LNCaP clone FGC (cell line): ENCODE data around the gene ANKRD50.

Experiments
- DNase-seq: peaks from one replicate; pipeline ENCODE4 v3.0.0-alpha.2; 2011; ENCODE audit warnings: low read depth
- H3K4me3 ChIP-seq: 2 replicates; pipeline ENCODE4 v1.5.1; 2011; ENCODE audit warnings: mild to moderate bottlenecking, low read depth, low read length, control low read depth
- CTCF ChIP-seq: IDR thresholded peaks from 2 replicates; pipeline ENCODE4 v1.5.1; 2012; ENCODE audit warnings: mild to moderate bottlenecking; ENCODE audit not compliant: control insufficient read depth, insufficient read depth; ENCODE audit errors: extremely low read depth

ANKRD50 gene

GRCh38 chr4:124727331-124727890 is 14.9 kb upstream of the ANKRD50 start:
- no peak for DNase-seq
- TF ChIP-seq CTCF = no peak

GRCh38 chr4:124726269-124726668 is 13.7 kb upstream of the ANKRD50 start:
- no peak for TF ChIP-seq CTCF
- no peak for DNase-seq
- no peak overlapping the region for H3K4me3 ChIP-seq

More at GRCh38 chr4:124727331-124727890, 14.9 kb upstream of the ANKRD50 start:
- H3K4me3 ChIP-seq = no peak overlapping the region

GRCh38 chr4:124722071-124722470 is 9.5 kb upstream of the ANKRD50 start:
- no peak overlapping the region for H3K4me3 ChIP-seq
- no peak for DNase-seq

GRCh38 chr4:124717101-124717500 is 4.6 kb upstream of the ANKRD50 start:
- H3K4me3 ChIP-seq = no peak overlapping the region
- no peak for TF ChIP-seq CTCF
- DNase-seq = no peak

More at GRCh38 chr4:124722071-124722470, 9.5 kb upstream of the ANKRD50 start:
- TF ChIP-seq CTCF = no peak

GRCh38 chr4:124713185-124713592 is 657 bp upstream of the ANKRD50 start:
- no peak for TF ChIP-seq CTCF
- peak overlapping the region; percentile 66 for H3K4me3 ChIP-seq
- DNase-seq = no peak

- no peak for DNase-seq
- 0 out of 2 replicates have a peak, but pooled peaks have one; percentile 12 for TF ChIP-seq CTCF
- peak overlapping the region; percentile 66 for H3K4me3 ChIP-seq
Observed at GRCh38 chr4:124711471-124712371, 811 bp downstream of the ANKRD50 start.
